Measurements from ENCODE around the gene WDR7. TPM values are rescaled to one million over a fixed set of nuclear protein-coding genes. Genes with fewer than 3 reads are reported as not detected.

Gene WDR7
- polyA plus RNA-seq, 1 donor, result 12.6 TPM

DNA sequence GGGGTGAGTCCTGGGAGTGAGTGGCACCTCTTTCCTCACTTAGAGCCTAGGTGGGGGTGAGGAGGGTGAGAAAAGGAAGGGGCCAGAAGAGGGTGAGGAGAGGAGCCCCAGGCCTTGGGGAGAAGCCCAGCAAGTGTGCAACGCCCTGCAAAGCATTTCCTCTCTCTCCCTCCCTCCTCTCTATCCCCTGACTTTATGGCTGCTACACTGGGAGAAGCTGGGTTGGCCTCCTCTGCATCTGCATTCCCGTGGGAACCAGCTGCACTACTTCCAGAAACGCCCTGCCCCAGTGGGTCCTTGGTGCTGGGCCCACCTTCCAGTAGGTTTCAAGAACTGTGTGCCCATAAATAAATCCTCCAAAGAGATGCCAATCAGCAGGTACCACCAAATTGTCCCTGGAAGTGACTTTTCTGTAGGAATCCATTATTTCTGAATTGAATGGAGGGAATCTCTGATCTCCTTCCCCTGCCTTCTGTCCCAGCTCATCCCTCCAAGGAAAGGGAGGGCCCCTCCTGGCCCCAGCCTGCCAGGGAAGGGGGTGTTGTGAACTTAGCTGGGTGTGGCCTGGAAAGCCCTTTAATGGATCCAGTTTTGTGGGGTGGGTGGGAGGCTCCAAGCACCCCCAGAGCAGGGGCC is 400.0 kb downstream of the WDR7 start:
- no peak for DNase-seq

DNA sequence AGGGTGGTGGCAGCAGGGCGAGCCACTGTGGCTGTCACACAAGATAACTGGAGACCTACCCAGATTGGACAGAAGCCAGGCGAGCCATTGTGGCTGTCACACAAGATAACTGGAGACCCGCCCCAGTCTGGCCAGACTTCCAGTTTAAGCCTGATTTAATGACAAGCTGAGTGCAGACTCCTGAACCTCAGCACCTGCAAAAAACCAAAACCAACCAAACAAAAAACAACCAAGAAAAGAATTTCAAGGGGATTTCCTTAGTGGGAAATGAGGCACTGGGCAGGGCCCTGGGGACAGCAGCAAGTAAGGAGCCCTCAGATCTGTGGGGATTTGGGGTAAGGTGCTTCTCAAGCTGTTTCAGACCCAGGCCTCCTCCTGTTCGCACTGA is 400.5 kb downstream of the WDR7 start:
- DNase-seq, result no peak

DNA sequence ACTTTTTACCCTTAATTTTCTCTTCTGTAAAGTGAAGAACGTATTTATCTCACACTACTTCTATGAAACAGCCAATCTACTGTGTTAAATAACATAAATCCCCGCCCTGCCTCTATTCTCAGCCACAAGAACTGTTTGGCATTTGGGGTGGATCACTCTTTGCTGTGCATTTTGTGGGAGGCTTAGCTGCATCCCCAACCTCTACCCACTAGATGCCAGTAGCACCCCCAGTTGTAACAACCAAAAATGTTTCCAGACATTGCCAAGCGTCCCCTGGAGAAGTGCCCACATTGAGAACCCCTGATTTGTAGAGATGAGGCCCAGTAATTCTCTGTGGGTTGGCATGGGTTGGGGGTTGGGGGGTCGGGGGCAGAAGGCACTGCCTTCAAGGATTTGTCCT is 401.0 kb downstream of the WDR7 start:
- no peak for DNase-seq

DNA sequence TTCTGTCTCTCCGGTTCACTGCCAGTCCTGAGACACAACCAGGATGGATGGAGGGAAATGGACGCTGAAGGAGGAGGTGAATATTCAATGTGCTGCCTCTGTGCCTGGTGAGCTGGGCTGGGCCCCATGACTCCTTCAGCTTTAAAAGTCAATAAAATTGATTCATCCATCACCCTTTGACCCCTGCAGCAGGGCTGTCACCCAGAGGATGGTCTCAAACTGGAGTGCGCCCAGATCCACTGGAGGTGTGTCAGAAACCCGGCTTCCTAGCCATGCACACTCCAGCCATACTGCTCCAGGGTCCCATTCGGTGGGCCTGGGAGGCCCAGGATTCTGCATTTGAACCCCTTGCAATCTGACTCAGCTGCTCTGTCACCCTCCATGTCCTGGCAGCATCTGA is 401.6 kb downstream of the WDR7 start:
- no peak for DNase-seq

DNA sequence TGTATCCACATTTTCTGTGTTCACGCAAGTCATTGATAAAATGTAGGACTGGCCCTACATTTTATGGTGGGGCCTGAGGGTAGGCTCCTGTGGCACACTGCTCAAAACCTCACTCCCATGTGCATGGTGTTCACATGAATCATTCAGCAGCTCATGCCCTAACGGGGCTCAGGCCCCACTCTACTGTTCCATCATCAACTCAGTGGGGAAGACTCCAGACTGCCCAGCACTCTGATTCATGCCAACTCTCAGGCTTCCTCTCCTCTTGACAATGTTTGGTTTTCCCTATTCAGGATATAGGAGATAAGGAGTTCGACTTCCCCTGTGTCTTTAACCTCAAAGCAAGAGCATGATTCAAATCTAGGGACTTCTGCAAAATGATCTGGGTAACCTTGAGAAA is 403.7 kb downstream of the WDR7 start:
- no peak for DNase-seq

DNA sequence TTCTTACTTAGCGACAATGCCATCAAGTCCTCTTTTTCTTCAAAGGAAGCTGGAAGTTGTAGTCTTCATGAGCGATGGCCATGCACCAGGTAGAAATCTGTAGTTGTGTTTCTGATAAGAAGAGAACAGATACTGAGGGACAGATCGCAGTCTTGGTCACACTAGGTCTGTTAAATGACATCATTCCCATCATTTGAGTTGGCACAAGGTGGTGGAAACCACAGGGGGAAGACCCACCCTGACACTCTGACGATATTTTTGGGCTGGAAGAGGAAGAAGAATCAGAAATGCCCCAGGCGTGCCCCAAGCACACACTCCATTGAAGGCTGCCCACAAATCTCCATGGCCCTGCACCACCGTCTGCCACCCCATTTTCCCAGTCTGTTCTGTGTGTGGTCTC is 406.7 kb downstream of the WDR7 start:
- no peak for DNase-seq

DNA sequence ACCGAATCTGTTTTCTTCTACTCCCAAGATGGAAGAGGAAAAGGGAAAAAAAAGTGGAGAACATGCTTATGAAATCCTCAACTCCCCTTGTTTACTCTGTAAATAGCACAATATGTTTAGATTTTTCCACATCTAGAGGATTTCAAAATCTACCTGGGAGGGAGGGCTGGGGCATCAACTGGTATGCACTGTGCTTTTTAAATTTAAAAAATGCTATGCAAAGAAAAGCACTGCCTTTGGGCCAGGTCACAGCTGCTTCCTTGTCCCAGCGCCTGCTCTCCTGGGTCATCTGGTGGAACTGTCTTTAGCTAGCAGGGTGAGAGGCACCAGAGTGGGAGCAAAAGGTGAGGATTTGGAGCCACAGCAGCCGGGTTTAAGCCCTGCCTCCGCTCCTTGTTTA is 407.6 kb downstream of the WDR7 start:
- DNase-seq, result no peak

DNA sequence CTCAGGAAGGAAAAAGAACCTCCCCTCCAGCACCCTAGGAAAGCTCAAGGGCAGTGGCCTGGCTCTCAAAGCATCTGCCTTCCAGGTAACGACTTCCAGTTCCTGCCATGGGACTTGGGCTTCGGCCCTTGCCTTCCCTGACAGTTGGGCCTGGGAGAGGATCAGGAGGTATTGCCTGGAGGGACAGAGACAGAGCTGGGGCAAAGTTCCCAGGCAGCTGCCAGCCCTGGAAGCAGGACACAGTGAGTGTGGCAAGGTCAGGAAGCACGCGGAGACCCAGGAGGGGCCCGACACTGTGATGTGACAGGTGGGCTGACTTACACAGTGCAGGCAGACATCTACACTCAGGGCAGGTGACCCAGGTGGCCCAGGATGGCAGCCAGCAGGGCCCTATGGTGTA is 408.2 kb downstream of the WDR7 start:
- DNase-seq, result no peak

DNA sequence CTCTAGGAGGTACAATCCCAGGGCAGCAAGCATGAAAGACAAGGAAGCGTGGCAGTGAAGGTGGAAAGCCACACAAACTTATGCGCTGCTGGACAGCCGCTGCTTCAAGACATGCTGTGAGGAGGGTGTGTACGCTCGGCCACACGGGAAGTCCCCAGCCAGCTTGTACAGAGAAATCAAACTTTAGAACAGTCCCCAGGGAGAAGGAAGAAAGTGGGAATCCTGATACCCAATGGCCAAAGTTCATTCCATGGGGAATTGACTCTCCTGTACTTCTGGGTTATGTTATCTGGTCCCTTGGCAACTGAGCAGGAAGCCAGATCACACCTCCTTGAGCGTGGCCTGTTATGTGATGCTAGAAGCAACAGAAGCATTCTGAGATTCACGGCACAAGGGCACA is 409.7 kb downstream of the WDR7 start:
- DNase-seq, result no peak

DNA sequence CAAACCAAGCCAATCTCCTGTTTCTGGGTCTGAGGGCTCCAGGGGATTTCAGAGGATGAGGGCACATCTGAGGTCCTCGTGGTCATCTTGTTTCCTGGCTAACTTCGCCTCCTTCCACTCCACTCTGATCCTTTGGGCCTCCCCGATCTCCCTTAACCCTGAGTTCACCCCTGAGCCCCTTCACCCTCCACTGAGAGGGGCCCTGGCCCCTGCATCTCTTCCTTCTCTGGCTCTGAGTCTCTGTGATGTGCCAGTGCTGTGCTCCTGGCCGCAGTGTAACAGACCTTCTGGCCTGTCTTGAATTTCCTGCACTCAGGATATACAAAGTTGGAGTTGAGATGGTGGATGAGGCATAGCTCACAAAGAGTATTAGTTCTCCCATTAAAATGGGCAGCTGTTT is 411.0 kb downstream of the WDR7 start:
- DNase-seq, result no peak

DNA sequence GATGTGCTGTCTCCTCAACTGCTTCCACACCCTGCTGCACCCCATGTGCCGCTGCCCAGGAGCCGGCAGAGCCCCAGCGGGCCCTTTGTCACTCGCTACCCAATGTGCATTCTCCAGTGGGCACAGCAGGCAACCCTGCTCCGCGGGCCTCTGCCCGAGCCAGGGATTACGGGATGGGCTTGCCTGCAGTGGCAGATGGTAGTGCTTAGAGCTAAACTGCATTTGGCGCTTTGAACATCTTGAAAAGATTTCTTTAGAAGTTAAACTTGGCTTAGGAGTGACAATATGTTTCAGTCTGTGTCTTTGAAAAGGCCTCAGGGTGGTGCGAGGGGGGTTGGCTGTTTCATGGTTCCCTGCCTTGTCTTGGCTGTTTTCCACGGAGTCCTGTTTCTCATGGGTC is 411.7 kb downstream of the WDR7 start:
- no peak for DNase-seq

DNA sequence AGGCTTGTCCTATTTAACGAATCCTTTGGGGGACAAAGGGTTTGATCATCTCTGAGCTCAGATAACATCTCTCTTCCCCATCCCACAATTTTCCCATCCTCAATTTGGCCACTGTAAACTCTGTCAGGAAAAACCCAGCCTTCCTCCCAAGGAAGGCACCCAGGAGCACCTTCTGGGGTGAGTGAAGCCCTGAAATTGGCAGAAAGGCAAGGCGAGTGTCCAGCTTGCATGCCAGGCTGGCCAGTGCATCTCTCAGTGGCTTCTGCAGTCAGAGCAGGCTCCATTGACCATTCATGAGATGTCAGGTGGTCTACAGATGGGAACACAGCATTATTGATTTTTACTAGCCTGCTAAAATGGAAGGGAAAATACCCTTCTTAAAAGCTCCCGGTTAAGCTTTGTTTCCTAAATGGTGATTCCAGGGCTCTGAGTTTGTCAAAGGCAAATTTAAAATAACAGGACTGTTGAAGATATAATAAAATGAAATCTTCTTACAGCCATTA is 412.5 kb downstream of the WDR7 start:
- DNase-seq, result no peak

DNA sequence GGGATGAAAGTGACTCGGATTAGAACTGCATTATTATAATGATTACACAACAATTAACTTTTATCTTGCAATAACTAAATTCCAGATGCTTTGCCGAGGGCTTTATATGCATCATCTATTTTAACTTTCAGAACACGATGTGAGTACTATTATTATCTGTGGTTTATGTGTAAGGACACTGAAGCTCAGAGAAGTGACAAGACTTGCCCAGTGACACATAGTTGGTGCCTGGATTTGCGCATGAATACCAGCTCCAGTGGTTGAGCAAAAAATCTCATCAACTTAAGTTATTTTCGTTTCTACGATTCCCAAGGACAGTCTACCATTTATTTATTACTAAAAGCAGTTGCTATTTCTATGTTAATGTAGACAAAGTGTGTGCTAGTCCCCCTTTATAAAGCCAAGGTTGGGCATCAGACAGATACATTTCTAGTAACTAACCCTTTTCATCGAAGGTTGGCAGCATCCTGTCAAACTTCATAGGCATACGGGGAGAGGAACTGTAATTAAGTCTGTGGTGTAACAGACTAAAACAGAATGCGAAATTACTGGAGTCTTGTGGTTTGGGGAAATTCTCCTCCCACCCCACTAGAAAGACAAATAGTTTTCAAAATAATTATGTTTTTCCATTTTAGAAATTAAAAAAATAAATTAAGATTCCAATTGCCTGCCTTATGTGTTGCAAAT is 422.5 kb downstream of the WDR7 start:
- DNase-seq, result no peak

DNA sequence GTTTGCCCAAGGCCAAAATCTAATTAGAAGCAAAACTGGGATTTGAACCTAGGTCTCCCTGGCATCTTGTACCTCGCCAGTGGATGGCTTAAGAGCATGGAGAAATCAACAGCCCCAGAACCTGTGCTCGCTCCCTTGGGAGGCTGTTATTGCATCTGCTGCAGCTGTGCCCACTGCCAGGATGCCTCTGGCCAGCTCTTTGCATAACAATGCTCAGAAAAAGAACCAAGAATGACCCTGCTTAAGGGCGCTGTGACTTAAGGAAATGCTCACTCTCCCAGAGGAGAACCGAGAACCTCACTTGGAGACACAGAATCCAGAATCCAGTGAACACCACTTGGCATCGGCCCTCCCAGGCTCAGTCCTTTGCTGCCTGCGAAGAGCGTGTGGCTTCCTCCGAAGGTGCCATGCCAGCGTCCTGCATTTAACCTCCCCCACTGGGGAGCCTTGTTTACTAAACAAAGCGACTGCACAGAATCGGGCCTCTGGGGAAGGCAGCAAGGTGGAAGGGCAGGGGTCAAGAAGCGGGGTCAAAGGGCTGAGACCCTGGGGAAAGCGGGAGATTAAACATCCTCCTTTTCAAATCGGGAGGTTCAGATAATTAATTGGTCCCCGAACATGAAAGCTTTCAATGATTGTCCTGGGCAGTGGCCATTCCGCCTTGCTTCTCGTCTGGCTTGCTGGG is 424.7 kb downstream of the WDR7 start:
- no peak for DNase-seq

DNA sequence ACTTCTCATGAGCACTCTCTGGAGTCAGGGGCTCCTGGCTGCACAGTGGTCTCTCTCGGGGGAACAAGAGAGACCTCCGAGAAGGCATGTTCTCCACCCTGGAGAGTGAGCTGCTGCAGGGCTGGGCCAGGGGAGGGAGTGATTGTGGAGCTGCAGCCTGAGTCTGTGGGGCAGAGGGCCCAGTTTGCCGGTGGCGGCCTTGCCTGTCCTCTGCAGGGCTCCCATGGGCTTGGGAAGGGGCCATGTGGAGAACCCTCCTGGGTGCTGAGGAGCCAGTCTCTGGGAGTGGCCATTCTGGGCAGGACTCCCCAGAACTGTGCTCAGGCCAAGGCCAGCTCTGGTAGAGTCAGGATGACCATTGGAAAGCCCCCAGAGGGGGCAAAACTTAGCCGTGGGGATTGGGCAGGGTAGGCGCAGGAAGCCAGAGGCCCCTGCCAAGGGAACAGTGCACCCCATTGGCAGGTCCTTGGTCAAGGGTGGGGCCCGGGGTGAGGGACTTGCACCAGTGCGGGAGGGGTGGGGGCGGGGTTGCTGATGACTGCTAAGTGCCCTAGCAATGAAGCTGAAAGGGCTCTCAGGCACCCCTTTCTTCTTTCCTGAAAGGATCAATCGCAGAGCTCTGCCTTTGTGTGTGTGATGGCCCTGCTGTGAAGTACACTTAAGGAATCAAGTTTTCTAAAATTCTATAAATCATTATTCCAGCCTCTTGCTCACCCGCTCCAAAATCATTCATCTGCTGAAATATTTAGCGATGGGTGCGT is 426.0 kb downstream of the WDR7 start:
- DNase-seq, result no peak

DNA sequence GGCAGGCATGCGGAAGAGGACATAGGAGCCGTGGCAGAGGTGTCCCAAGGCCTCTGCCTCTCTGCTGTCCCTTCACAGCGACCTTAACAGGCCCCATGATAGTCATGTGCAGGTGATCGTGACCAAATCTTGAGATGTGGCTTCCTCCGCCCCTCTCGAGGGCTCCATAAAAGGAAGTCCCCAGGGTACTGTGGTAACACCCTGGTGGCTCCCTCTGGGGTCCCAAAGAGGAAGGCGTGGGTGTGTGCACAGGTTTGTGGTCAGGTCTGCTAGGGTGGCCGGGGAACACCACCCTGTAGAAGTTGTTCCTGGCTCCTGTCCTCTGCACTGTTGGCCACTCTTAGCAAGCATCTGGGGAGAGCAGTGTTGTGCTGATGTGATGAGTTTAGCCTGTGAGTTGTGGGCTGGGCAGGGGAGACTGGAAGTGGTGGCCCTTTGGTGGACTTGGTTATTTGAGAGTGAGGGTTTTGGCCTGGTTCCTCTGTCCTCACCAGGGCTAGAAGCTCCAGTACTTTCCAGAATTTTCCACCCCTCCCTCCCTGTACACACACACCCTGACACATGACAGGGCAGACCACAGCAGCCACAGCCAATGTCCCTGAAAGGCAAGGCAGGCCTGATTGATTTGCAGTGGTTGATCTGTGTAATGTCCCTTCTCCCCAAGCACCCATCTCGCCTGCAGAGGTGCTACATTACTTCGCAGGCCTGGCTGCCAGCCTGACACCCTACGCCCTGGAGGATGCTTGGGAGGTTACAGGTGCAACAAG is 426.8 kb downstream of the WDR7 start:
- DNase-seq, result no peak

DNA sequence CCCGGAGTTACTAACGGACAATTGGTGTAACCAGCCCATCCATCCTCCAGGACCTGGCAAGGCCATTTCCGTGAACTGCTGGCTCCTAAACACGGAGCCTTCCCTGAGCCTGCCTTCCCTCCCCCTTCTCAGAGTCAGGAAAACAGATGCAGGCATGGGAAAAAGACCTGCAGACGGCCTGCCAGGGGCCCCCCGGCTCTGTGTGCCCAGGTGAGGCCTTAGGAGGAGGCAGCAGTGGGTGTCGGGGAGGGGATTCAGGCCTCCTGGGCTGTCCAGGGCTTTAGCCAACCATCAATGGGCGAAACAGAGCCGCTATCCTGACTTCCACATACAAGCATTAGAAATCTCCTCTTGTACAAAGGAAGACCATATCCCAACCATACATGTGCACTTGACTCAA is 427.5 kb downstream of the WDR7 start:
- DNase-seq, result no peak

DNA sequence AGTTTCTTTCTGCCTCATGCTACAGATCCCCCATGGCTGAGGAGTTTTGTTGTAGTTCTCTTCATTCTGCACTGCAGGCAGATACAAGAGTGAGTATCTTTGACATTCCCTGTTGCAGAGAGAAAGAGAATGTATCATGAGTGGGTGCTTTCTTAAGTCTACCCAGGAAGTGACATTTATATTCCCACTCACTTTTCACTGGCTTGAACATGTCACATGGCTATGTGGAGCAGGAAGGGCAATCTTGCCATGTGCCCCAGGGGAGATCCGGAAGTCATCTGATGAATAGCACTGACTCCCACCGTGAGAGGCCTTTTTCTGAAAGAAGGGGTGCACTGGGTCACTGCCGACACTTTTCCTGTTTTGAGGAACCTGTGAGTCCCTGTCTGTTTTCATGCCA is 429.3 kb downstream of the WDR7 start:
- no peak for DNase-seq

DNA sequence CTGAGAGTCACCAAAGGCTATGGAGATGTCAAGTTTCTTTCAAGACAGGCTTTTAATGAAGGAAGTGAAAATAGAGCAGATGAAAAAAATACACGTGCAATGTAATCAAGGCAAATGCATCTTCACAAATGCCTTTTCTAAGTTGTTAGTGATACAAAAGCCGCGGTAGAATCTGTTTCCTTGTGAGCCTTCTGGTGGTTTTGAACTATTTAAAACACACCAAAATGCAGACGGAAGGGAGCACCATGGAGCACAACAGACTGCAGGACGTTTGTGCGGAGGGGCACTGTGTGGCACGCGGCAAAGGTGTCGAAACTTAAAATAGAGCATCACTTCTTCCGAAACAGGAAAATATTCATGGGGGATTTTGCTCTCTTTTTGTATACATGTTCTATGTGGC is 430.7 kb downstream of the WDR7 start:
- DNase-seq, result no peak

DNA sequence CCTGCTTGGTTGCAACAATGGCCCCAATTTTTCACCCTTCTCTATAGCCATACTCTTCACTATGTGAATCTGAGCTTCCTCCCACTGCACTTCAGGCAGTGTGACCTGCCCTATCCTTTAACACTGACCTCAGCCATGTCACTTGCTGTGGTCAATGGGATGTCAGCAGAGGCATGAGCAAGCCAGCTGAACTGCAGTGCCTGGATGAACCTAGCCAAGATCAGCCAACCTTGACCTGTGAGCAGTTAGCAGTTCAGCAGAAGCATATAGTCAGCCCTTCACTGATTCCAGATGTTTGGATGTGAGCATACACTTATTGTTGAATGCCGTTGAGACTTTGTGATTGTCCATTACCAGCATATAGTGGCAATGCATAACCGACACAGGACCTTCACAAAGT is 432.3 kb downstream of the WDR7 start:
- DNase-seq, result no peak

DNA sequence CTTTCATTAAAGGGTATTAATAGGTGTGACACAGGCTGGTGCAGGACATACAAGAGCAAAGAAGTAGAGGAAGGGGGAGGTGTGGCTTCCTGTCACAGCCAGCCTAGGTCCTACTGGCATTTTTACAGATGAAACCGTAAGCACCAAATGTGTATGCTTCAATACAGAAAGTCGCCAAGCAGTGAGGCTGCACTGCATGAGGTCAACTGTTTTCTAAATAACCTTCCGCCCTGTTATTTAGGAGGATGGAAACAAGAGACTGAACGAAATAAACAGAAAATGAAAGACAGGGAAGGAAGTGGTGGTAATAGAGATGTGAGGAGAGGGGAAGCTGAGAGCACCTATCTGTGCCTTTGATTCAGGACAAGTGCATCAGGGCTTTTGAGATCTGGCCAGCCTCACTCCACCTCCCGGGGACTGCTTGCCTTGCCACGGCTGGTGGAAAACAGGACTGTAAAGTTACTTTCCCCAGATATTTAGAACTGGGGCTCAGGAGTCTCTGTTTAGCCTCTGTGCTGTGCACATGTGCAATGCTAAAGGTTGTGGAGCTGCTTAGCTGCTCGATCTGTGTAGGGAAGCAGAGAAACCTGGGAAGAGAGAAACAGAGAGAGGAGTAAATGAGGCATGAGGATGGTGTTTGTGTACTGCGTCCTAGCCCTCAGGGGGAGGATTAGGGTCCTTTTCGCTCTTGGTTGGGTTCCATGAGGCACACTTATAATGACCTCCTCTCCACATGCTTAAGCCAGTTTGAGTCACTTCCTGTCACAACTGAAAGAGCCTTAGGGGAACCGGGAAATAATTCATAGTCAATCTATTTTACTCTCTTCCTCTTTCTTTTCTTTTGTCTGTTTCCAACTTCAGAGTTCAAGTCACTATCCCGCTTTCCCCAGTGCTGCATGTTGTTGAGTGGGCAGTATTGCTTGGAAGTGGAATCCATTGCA is 433.4 kb downstream of the WDR7 start:
- no peak for DNase-seq
